HuH-7.5 (cell line): ENCODE results near the gene TGFBR3.

ENCODE experiments used
- DNase-seq: peaks from one replicate; pipeline ENCODE4 v3.0.0; 2011; ENCODE audit warnings: low spot score

Gene TGFBR3

DNA sequence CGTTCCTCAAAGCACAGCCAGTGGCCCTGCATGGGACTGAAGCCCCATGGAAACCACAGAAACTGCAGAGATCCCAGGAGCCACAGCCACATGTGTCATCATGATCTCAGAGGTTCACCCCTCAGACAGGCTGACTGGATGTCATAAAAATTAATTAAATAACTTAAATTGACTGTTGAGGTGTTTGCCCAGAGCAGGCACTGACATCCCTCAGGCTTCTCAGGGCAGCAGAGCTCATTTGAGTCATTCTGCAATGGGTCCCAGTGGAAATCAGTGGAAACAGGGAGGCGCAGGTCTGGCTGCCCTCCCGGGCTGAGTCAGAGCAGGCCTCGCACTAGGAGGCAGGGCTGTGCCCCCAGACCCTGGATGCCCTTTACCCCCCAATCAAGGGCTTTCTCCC lies 250.2 kb downstream of the TGFBR3 start:
- no peak for DNase-seq

DNA sequence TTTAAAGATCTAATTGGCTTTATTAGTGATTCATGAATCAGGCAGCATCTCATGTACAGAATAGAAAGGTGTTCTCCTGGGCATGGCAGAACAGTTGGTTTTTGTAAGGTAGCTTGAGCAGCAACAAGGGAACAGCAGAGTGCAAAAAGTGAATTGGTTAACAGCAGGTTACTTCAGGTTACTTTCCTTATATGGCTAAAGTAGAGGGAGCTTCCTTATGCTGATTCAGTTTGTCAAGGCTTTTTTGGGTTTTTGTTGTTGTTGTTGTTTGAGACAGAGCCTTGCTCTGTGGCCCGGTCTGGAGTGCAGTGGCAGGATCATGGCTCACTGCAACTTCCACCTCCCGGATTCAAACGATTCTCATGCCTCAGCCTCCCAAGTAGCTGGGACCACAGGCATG lies 252.5 kb downstream of the TGFBR3 start:
- no peak for DNase-seq

DNA sequence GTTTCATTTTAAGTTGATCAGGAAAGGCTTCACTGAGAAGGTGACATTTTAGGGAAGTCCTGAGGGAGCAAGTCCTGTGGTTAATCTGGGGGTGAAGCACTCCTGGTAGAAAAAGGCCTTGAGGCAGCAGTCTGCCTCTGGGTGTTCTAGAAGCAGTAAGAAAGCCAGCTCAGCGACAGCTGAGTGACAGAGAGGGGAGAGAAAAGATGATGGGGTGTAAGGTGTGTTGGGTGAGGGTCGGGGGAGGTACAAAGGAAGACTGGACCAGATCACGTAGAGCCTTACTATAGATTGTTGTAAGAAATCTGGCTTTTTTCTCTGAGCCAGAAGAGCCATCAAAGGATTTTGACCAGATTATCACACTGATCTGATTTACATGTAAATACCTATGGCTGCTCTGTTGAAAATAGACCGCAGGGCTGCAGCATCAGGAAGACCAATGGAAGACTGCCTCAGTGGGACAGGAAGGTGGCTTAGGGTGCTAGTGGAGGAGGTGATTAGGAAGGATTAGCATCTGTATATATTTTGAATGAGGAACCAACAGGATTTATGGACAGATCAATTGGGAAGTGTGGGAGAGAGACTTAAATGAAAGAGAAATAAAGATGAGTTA lies 254.1 kb downstream of the TGFBR3 start:
- no peak for DNase-seq

DNA sequence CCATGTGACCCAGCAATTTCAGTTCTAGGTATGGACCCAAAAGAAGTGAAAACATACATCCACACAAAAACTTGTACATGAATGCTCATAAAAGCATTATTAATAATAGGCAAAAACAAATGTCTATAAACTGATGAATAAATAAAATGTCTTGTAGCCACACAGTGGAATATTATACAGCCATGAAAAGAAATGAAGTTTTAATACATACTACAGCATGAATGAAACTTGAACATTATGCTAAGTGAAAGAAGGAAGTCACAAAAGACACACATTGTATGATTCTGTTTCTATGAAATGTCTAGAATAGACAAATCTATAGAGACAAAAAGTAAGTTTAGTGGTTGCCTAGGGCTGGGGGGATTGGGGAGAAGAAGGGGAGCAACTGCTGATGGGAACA lies 255.1 kb downstream of the TGFBR3 start:
- no peak for DNase-seq
